PC-3 (cell line): ENCODE data around the gene EVA1A. TPM values are rescaled to one million over a fixed set of nuclear protein-coding genes. Genes with fewer than 3 reads are reported as not detected.

ENCODE experiments used
- ATAC-seq: fragments of 200-7000 bp; cut with Tn5 transposase; 2 replicates; pipeline ENCODE4 v1.9.1; 2020; ENCODE audit warnings: mild to moderate bottlenecking, moderate library complexity
- BruUV-seq: library from RNA; stranded (reverse); fragments of 400-500 nt; replicated peaks from 2 replicates; lab custom pipeline; 2021; lab: Mats Ljungman, UMichigan
- CTCF ChIA-PET: fragments of 300-600 bp; sonication (Branson Sonifier 250); formaldehyde crosslinking; loops from one replicate; lab custom pipeline; 2022; ENCODE audit warnings: antibody characterized with exemption; lab: Charles Lee
- POLR2A ChIA-PET: fragments of 300-600 bp; sonication (Branson Sonifier 250); formaldehyde crosslinking; loops from one replicate; lab custom pipeline; 2022; ENCODE audit warnings: antibody characterized with exemption; ENCODE audit not compliant: unreplicated experiment; lab: Charles Lee
- DNase-seq: peaks from one replicate; pipeline ENCODE4 v3.0.0-alpha.2; 2015
- H2AFZ ChIP-seq: fragments of 300-600 bp; sonication (generic); 2 replicates; pipeline ENCODE4 v1.6.0; 2016; ENCODE audit warnings: antibody characterized with exemption, low read length
- H3F3A ChIP-seq: fragments of 300-600 bp; sonication (generic); one replicate; pipeline ENCODE4 v1.6.0; 2017; ENCODE audit warnings: antibody characterized with exemption, low read length, control low read depth, mild to moderate bottlenecking; ENCODE audit not compliant: unreplicated experiment
- H3K27ac ChIP-seq: fragments of 300-600 bp; sonication (generic); 2 replicates; pipeline ENCODE4 v1.5.1; 2016; ENCODE audit warnings: mild to moderate bottlenecking, low read length
- H3K27me3 ChIP-seq: fragments of 300-600 bp; sonication (generic); 2 replicates; pipeline ENCODE4 v1.6.1; 2016; ENCODE audit warnings: low read length, mixed read lengths
- H3K36me3 ChIP-seq: fragments of 300-600 bp; sonication (generic); 2 replicates; pipeline ENCODE4 v1.6.1; 2016; ENCODE audit warnings: low read depth, mixed run types, low read length, mixed read lengths
- H3K4me1 ChIP-seq: fragments of 300-600 bp; sonication (generic); 2 replicates; pipeline ENCODE4 v1.5.1; 2016; ENCODE audit warnings: low read length; ENCODE audit not compliant: insufficient read depth
- H3K4me2 ChIP-seq: fragments of 300-600 bp; sonication (generic); 2 replicates; pipeline ENCODE4 v1.6.0; 2016; ENCODE audit warnings: low read length
- H3K4me3 ChIP-seq: fragments of 300-600 bp; sonication (generic); 2 replicates; pipeline ENCODE4 v1.5.1; 2016; ENCODE audit warnings: mild to moderate bottlenecking, low read length, mixed read lengths
- H3K79me2 ChIP-seq: fragments of 300-600 bp; sonication (generic); 2 replicates; pipeline ENCODE4 v1.6.1; 2017; ENCODE audit warnings: low read length, mixed read lengths
- H3K9ac ChIP-seq: fragments of 300-600 bp; sonication (generic); 2 replicates; pipeline ENCODE4 v1.6.0; 2016; ENCODE audit warnings: mild to moderate bottlenecking, low read length
- H3K9me2 ChIP-seq: fragments of 300-600 bp; sonication (generic); replicated peaks from 2 replicates; pipeline ENCODE4 v1.6.1; 2016; ENCODE audit warnings: mixed run types, low read length, mixed read lengths
- H3K9me3 ChIP-seq: fragments of 300-600 bp; sonication (generic); 2 replicates; pipeline ENCODE4 v1.6.1; 2016; ENCODE audit warnings: low read length, mixed read lengths
- H4K20me1 ChIP-seq: fragments of 300-600 bp; sonication (generic); 2 replicates; pipeline ENCODE4 v1.6.1; 2016; ENCODE audit warnings: low read length, mixed read lengths
- EZH2 ChIP-seq: fragments of 300-600 bp; sonication (generic); IDR thresholded peaks from one replicate; pipeline ENCODE4 v1.6.1; 2017; ENCODE audit warnings: antibody characterized with exemption, mild to moderate bottlenecking, low read length; ENCODE audit not compliant: unreplicated experiment
- EZH2phosphoT487 ChIP-seq: fragments of 300-600 bp; sonication (generic); IDR thresholded peaks from 2 replicates; pipeline ENCODE4 v1.6.1; 2018; ENCODE audit warnings: mild to moderate bottlenecking, antibody characterized with exemption, low read length, borderline replicate concordance
- intact Hi-C: fragments of 100-400 bp; cut with micrococcal nuclease; formaldehyde crosslinking; loops from 2 replicates; pipeline ENCODE4 v1.9.0; 2023
- total RNA-seq: library from RNA; depleted of rRNA; stranded (reverse); fragments of >200 nt; gene quantifications from 2 replicates; pipeline ENCODE4 v1.2.3, GENCODE V29; 2014
- TF ChIP-seq, protein P1 (sequence below): fragments of 300-600 bp; sonication (generic); conservative IDR thresholded peaks from 2 replicates; pipeline ENCODE4 v1.5.1; 2017; ENCODE audit warnings: antibody characterized with exemption, low read depth, mild to moderate bottlenecking, low read length

Gene EVA1A
- total RNA-seq, 1 experiment from 2014 or later, result 48.9 TPM

DNA sequence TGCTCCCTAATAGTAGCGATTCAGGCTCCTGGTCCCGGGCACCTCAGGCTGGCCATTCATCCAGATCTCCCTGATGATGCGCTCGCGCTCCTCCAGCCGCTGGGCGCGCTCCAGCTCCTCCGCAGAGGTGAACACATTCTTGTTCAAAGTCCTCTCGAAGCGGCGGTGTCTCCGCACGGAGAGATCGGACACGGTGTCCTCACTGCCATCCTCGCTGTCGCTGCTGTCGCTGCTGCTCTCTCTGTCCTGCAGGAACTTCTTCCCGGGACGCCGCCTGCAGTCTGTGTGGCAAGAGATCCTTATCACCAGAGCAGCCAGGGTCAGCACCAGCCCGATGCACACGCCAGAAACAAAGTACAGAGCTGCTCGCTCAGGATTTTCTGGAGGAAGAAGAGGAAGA is 67.5 kb downstream of the EVA1A start:
- H3F3A ChIP-seq, result no peaks in the 10 kb centered on the region
- H3K9me3 ChIP-seq, result no peaks in the 10 kb centered on the region
- no peaks in the 10 kb centered on the region for H3K79me2 ChIP-seq
- no peak overlapping the region for H3K4me3 ChIP-seq
- no peak overlapping the region for H2AFZ ChIP-seq
- no peaks in the 10 kb centered on the region for H3K9me2 ChIP-seq
- ATAC-seq, result no peak
- no peak overlapping the region for H3K4me2 ChIP-seq
- intact Hi-C loops, result no loop called here
- POLR2A ChIA-PET, result no interaction called here
- H3K27ac ChIP-seq, result no peak overlapping the region
- H3K27me3 ChIP-seq, result no peaks in the 10 kb centered on the region
- no TSS peak for BruUV-seq
- H3K4me1 ChIP-seq, result no peaks in the 10 kb centered on the region
- H3K9ac ChIP-seq, result no peak overlapping the region
- CTCF ChIA-PET, result no interaction called here
- TF ChIP-seq, protein P1, sequence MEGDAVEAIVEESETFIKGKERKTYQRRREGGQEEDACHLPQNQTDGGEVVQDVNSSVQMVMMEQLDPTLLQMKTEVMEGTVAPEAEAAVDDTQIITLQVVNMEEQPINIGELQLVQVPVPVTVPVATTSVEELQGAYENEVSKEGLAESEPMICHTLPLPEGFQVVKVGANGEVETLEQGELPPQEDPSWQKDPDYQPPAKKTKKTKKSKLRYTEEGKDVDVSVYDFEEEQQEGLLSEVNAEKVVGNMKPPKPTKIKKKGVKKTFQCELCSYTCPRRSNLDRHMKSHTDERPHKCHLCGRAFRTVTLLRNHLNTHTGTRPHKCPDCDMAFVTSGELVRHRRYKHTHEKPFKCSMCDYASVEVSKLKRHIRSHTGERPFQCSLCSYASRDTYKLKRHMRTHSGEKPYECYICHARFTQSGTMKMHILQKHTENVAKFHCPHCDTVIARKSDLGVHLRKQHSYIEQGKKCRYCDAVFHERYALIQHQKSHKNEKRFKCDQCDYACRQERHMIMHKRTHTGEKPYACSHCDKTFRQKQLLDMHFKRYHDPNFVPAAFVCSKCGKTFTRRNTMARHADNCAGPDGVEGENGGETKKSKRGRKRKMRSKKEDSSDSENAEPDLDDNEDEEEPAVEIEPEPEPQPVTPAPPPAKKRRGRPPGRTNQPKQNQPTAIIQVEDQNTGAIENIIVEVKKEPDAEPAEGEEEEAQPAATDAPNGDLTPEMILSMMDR, result no peak
- TF ChIP-seq EZH2phosphoT487 (no peak), EZH2 (no peak)
- no peaks in the 10 kb centered on the region for H3K36me3 ChIP-seq
- DNase-seq, result no peak
- no peaks in the 10 kb centered on the region for H4K20me1 ChIP-seq

DNA sequence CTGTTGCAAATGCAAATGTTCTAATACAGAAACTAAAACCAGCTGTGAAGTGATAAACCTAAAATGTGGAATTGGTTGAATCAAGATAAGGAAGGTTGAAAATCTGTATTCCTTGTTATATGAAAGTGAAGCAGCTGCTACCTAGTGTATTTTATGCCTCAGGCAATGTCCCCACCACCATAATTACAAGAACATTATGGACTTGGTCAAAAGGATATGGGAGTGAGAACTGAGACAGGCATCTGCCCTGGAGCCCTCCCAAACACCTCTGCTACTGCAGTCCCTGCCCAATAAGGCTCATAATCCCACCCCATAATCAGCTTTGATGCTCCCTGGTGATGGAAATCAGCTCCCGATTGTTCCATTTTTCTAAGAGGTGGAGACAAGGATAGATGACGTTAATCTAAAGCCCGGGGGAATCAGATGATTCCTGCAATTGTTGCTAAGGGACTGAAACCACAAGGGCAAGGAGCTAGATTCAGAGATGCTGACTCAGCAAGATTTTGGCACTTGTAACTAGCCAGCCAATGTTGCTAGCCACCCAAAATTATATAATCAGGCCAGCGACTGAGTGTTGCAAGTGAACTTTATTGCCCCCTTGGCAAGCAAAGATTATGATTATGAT is 69.5 kb downstream of the EVA1A start:
- TF ChIP-seq EZH2 (no peak), EZH2phosphoT487 (no peak)
- TF ChIP-seq, protein P1, result no peak
- no TSS peak for BruUV-seq
- H3K4me3 ChIP-seq, result no peak overlapping the region

DNA sequence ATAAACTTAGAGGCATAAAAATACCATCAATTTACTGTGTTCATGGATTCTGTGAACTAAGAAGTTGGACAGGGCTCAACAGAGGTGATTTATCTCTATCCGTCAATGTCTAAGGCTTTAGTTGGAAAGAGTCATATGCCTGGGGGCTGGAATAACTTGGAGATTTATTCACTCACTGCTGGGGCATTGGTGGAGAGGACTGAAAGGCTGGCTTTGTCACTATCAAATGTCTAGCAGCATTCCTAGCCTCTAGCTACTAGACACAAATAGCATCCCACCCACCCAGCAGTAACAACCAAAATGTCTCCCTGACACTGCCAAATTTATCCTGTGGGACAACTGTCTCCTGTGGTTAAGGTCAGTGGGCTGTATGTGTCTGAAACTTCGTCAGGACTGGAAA is 71.0 kb downstream of the EVA1A start:
- CTCF ChIA-PET, result no interaction called here
- POLR2A ChIA-PET, result no interaction called here
- Histone ChIP-seq H3K9ac (no peak overlapping the region), H3K9me3 (no peaks in the 10 kb centered on the region), H3K4me3 (no peak overlapping the region), H3K36me3 (no peaks in the 10 kb centered on the region), H3K4me1 (no peaks in the 10 kb centered on the region), H3K79me2 (no peaks in the 10 kb centered on the region), H3K4me2 (no peak overlapping the region), H3K9me2 (no peaks in the 10 kb centered on the region), H3K27ac (no peak overlapping the region), H3F3A (no peaks in the 10 kb centered on the region), H4K20me1 (no peaks in the 10 kb centered on the region), H3K27me3 (no peaks in the 10 kb centered on the region), H2AFZ (no peak overlapping the region)
- TF ChIP-seq EZH2phosphoT487 (no peak), EZH2 (no peak)
- TF ChIP-seq, protein P1, result no peak
- ATAC-seq (no peak), DNase-seq (no peak)
- BruUV-seq, result no TSS peak
- intact Hi-C loops, result no loop called here

More for the DNA sequence above, 69.5 kb downstream of the EVA1A start:
- ATAC-seq (no peak), DNase-seq (no peak)
- H3K79me2 ChIP-seq, result no peaks in the 10 kb centered on the region
- H3K9me3 ChIP-seq, result no peaks in the 10 kb centered on the region
- no peaks in the 10 kb centered on the region for H3K27me3 ChIP-seq
- intact Hi-C loops, result no loop called here
- ChIA-PET CTCF (no interaction called here), POLR2A (no interaction called here)
- no peaks in the 10 kb centered on the region for H3K36me3 ChIP-seq
- no peaks in the 10 kb centered on the region for H4K20me1 ChIP-seq
- H2AFZ ChIP-seq, result no peak overlapping the region
- H3K4me1 ChIP-seq, result no peaks in the 10 kb centered on the region
- H3F3A ChIP-seq, result no peaks in the 10 kb centered on the region
- H3K9me2 ChIP-seq, result no peaks in the 10 kb centered on the region
- H3K27ac ChIP-seq, result no peak overlapping the region
- H3K9ac ChIP-seq, result no peak overlapping the region
- no peak overlapping the region for H3K4me2 ChIP-seq
